CD4-positive, alpha-beta T cell treated with Interleukin-17A for 4 hours (primary cell): ENCODE data around the gene CBFA2T2.

Source experiments
- DNase-seq: peaks from one replicate; pipeline ENCODE4 v3.0.0-alpha.2; 2020; ENCODE audit warnings: mixed read lengths

Gene CBFA2T2

DNA sequence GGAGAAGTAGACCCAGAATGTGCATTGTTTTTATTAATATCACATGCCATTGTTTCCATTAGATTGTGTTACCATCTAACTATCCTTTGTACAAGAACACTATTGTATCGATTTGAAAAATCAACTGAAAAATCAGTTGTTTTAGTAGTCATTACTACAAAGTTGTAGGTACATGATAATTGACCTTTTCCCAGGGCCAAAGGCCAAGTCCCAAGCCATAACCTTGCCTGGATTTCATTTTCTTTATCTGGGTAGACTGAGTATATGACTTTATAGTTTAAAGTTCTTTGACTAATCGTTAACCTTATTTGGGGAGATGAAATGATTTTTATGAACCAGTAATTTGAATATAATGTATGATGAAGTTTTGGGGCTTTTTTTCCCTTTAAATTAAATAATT is 93.2 kb downstream of the CBFA2T2 start:
- no peak for DNase-seq

DNA sequence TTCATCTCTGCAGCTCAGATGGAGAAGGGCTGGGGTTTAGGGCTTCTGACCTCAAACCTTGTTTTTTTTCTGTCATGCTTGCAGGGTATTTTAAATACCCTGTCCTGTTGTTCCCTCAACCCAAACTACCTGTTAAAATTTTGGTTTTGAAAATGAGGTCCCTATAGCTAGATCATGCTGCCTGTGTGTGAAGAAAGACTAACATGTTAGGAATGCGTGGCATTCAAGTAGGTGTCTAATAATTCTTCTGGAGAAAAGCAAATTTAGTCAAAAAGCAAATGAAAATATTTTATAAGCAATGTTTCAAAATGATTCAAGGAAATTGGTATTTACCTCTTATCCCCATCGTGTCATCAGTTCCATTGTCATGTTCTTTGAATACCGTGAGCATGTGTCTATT is 95.1 kb downstream of the CBFA2T2 start:
- no peak for DNase-seq

DNA sequence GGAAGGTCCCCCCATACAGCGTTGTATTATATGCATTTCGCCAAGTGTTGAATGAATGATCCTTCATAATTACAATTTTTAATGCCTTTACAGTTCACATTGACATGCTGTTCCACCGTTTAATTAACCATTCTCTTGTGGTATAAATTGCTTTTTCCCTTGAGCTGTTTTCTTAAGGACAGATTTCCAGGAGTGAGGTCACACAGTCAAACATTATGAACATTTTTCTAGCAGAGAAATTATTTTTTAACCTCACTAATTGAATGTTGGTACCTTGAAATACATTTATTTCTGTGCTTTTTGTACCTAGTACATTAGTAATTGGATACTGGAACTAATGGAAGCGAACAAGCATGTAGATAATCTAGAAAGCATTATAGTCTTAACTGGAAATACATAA is 95.5 kb downstream of the CBFA2T2 start:
- no peak for DNase-seq

DNA sequence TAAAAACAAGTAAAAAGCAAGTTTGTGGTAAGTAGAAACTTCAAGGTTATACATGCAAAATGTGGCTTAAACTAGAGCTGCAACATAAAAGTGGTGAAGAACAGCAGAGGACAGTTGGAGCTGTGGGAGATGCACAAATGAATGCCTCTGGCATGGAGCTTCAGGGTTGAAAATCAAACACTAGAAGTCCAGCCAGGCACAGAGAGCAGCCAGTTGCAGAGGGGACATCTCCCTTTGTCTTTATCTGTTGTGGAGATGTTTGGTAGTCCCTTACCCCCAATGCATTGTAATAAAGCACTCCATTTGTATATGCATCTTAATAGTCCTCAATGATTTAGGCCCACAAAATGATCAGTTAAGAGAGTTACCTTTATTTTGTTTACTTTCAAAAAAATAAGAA is 99.2 kb downstream of the CBFA2T2 start:
- no peak for DNase-seq

DNA sequence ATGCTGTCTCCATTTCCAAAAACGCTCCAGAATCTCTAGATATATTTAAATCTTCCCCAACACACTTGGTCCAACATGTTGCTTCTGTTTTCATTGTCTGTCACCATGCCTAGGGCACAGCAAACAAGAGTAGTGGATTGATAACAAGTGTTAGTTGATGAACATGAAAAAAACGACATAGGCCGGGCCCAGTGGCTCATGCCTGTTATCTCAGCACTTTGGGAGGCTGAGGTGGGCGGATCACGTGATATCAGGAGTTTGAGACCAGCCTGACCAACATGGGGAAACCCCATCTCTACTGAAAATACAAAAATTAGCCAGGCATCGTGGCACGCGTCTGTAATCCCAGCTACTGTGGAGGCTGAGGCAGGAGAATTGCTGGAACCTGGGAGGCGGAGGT is 102.0 kb downstream of the CBFA2T2 start:
- peak; percentile 27 for DNase-seq

DNA sequence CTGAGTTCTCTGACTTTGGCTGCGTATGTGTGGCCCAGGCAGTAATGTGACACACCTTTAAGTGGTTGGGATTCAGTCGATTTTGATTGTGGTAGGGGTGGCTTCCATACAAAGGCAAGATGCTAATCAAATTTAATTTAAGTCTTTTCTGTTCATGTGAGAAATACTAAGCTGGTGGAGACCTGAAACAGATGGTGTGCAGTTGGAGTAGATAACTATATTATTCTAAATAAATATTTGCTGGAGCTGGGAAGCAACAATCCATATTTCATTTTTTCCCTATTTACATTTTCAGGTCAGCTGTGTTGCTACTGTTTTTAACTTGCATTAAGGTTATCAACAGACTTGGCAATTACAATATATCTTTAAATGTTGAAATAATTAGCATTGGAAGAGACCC is 104.8 kb downstream of the CBFA2T2 start:
- DNase-seq, result no peak

DNA sequence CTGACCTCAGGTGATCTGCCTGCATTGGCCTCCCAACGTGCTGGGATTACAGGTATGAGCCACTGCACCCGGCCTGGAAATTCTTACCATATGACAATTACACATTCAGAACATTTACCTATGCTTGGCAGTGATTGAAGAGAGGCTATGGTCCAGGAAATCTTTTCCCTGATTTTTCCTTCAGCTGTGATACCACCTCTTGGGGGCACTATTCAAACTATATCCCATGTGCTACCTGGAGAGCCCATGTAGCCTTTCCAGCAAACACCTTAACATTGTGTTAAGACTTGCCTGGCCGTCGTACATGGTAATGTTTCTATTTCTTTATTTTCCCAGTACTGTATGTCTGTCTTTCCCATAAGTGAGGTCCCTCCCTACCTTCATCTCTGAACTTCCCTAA is 110.5 kb downstream of the CBFA2T2 start:
- no peak for DNase-seq

DNA sequence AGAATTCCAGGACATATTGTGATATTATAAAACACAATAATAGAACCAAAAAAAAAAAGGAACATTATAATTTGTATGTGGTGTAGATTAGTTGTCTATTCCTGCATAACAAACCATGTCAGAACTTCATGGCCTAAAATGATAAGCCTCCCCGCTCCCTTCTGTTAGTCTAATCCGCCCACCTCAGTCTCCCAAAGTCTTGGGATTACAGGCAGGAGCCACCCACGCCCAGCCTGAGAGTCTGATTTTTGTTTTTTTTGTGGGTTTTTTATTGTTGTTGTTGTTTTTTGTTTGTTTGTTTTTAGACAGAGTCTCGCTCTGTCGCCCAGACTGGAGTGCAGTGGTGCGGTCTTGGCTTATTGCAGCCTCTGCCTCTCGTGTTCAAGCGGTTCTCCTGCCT is 111.1 kb downstream of the CBFA2T2 start:
- DNase-seq, result no peak

DNA sequence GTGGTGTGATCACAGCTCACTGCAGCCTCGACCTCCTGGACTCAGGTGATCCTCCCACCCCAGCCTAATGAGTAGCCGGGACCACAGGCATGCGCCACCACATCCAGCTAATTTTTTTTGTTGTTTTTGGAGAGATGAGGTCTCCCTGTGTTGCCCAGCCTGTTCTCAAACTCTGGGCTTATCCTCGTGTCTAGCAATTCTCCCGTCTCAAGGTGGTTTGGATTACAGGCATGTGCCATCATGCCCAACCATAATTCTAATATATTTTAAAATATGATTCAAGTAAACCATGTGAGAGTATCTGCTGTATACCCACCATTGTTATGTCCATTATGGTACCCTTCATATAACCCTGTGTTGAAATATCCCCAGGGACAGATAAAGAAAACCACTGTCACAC is 112.0 kb downstream of the CBFA2T2 start:
- no peak for DNase-seq

DNA sequence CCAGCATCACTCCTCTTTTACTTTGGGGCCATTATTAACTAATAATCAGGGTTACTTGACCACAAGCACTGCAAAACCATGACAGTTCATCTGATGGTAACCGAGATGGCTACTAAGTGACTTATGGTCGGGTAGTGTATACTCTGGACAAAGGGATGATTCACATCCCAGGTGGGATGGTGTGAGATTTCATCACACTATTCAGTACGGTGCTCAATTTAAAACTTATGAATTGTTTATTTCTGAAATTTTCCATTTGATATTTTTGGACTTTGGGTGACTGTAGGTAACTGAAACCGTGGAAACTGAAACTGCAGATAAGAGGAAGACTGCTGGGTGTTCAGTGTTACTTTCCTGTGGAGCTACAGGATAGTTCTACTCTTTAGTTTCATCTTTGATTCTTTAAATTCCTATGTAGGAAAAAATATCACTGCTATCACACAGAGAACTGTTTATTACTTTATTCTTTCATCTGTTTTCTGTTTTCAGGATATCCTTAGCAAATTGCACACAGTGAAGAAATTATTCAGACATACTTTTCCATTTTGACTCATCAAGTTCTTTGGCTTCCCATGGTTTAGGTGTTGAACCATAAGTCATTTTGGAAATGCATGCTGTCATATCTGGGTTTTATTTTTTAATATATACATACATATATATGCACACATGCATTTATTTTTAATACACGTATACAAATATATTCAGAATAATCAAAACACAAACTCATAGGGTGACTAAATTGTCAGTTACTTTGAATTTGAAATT is 113.1 kb downstream of the CBFA2T2 start:
- no peak for DNase-seq

DNA sequence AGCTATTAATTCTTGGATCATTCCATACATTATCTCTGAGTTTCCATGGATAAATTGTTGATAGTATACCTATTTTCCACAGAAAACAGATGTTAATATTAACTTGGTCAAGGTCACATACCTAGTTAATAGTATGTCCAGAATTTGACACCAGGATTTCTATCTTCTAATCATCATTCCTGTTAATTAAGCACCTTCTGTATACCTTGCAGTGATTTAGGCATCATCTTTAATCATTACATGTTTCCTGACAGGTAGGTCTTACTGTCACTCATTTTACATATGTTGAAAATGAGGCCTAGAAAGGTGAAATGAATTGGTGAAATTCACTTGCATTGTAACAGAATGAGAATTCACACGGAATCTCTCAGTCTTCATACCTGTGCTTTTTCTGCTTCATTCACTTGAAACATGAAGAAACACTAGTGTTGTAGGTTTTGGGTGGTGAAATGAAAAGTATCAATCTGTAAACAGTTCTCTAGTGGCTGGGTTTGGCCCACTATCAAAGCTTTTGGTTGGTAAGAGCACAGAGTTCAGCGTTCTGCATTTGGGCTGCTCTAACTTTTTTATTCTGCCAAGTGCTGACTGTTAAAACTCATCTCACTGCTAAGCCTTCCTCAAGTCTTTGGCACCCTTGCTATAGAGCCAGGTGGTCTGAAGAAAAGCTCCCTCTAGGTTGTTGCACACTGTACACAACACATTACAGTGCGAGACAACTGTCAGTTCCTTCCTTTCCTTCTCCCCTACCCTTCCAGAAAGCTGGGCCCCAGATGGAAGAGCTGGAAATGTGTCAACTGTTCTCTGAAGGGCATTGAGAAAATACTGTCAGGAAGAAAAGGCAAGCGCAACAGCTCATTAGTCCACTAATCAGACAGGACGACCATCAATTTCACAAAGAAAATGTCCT is 114.4 kb downstream of the CBFA2T2 start:
- DNase-seq, result no peak

DNA sequence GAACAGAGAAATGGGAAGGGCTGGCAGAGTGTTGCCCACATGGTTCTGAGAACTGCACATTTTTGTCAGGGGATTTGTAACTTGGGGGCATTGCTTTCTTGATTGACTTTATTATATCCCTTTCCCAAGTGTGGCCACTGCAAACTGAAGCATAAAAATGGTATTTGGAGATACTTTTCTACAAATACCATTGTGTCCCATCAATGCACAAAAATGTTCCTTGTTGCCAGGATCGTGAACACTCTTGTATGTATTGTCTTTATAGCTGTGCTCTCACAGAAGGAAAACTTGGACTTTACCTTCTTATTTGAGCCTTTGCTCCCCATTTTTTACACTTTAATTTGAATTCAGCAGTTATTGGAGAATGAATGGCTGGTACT is 115.1 kb downstream of the CBFA2T2 start:
- no peak for DNase-seq

DNA sequence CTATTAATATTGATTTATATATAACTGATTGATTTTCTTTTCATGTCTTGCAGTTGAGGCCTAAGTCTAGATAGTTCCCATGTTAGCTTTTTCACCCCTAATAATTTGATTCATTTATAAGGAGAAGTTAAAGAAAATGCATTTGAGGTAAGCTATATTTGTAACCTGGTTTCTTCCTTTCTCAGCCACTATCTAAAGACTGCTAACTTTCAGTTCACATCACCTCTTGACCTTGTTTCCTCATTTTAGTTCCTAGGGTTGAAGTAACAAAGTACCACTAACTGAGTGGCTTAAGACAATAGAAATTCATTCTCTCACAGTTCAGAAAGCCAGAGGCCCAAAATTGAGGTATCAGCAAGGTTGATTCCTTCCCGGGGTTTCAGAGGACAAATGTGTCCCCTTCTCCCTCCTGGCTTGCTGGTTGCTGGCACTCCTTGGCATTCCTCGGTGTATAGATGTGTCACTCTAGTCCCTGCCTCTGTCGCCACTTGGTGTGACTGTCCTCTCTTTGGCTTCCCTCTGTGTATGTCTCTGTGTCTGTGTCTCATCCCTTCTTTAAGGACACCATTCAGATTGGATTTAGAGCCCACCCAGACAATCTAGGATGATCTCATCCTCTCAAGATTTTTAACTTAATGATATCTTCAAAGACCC is 116.3 kb downstream of the CBFA2T2 start:
- no peak for DNase-seq

DNA sequence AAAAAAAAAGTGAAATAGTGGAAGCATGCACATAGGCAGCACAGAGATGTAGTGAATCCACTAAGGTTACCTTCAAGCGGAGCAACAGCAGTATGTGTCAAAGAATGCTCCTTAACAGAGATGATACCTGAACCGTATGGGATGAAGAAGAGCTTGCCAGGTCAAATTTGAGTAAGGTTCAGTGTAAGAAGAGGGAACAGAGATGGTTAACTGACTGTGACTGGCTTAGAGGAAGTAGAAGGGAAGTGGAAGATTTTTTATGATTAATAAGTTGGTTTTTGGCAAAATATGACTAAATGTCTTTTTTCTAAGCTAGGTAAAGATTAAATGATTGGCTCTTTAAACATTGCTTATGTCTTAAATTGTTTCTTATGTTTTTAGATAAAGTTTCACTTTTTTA is 119.6 kb downstream of the CBFA2T2 start:
- no peak for DNase-seq

DNA sequence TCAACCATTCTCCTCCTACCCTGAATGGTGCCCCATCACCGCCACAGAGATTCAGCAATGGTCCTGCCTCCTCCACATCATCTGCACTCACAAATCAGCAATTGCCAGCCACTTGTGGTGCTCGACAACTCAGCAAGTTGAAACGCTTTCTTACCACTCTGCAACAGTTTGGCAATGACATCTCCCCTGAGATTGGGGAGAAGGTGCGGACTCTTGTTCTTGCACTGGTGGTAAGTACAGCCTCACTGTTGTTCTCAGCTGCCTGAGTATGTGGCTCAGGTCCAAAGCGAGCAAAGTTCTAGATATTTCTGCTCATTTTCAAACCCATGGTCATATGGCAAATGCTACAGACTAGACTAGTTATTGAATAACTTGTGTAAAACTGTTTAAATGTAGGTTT is 121.2 kb downstream of the CBFA2T2 start:
- no peak for DNase-seq

DNA sequence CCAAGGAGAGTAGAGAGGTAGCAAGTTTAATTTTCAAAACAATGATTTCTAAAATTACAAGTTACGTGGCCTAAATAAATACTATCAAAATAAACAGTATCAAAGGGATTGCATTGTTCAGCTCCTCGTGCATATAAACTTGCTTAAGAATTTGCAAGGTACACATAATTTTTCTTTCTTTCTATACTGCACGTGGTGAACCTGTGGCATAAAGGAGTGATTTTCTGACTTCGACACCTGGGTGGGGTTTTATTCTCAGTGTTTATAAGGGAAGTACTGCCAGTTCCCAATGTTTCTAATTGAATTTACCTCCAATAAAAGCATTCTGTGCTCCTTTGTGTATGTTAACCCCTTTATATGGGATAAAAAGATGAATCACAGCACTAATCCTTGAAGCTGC is 122.1 kb downstream of the CBFA2T2 start:
- no peak for DNase-seq

DNA sequence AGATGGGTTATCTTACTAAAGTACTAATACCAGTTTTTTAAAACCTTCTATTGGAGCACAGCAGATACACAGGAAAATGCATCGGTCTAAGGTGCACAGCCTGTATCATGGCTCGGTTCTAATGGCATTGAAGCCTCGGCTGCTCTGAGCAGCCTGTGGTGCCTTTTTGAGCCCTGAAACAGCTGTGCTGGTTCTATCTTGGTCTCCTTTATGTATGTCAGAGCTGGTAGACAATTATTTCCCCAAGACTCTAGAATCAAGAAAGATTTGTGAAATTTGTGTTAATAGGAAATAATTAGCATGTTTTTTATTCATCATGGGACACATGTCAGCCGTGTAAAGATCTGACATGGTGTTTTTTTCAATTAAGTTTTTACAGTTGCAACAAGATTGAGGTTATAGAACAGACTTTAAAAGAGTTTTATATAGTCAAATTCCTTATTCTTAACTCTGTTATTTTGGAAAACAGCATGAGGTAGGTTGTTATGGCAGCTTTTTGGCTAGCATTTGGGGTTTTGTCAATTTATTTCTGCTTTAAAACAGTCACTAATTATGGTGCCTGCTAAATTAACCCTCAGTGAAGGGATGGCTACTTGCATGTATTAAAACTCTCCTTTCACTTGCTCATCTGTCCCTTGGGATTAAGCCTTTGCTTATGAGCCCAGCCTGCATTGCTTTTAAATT is 132.0 kb downstream of the CBFA2T2 start:
- DNase-seq, result no peak

DNA sequence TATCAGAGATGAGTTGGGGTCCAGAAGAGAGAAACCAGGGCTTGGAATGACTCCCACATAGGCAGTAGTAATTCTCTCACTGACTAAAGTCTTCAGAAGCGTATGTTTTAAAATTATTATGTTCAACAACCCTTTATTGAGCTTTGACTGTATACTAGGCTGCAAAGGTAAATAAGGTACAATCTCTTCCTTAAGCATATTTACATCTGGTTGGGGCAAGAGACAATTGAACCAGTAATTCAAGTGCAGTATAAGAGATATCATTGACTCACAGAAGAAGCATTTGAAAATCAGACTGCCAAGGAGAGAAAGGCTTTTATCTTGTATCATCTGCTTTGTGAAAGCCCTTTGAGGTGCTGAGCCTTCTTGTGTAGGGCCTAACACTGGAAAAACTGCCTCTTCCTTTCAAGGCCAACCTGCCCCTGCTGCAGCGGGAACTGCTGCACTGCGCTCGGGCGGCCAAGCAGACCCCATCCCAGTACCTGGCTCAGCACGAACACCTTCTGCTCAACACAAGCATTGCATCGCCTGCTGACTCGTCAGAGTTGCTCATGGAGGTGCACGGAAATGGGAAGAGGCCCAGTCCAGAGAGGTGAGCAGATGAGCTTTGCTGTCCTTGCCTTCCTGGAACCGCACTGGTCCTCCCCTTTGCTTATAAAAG is 132.9 kb downstream of the CBFA2T2 start:
- DNase-seq, result no peak

DNA sequence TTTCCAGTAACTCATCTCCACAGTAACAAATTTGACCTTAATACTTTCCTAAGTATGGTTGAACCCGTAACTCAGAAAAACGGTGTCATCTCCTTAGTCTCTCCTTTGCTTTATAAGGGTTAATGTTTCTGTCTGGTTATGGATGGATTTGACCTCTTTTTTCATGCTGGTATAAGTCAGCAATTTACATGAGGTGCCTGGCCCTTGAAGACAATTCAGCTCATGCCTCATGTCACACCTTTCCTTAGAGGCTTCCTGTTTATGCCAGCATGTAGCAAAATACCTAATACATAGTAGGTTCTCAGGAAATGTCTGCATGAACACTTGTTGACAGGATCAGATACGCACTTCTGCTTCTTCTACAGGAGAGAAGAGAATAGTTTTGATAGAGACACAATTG is 134.5 kb downstream of the CBFA2T2 start:
- DNase-seq, result no peak

DNA sequence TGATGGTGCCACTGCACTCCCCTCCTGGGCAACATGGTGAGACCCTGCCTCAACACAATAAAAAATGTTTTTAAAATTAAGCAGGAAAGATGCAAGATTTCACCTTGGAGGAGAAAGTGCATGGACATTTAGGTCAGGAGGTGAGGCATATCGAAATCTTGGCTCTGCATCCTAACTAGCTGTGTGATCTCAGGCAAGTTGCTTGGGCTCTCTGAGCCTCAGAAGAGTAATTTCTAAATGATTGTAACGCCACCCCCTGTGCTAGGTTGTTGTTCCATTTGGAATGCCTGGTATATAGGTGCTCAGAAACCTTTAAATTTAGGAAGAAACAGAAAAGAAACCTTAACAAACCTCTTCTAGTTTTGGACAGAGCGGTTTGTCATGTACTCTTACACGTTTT is 136.3 kb downstream of the CBFA2T2 start:
- no peak for DNase-seq

DNA sequence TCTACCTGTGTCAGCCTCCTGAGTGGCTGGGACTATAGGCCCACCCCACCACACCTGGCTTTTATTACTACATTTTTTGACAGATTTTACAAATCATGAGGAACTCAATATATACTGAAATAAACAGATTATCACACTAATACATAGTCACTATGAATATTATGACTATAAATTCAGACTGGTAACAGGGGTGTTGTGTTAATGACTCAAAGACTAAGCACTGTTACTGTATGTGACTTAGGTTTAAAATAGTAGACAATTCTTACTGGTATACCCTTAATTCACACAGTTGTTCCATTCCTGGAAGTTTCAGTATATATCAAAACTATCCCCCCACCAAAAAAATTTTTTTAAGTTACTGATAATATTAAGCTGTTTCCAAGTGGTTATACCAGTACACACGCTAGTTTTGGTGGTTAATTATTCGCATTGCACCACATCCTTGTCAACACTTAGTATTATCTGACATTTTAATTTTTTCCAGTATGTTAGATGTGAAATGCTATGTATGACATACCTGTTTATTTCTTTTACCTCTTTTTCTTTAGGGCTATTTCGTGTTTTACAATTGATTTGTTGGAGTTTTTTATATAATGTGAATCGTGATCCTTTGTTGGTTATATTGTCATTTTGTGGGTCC is 137.8 kb downstream of the CBFA2T2 start:
- no peak for DNase-seq

DNA sequence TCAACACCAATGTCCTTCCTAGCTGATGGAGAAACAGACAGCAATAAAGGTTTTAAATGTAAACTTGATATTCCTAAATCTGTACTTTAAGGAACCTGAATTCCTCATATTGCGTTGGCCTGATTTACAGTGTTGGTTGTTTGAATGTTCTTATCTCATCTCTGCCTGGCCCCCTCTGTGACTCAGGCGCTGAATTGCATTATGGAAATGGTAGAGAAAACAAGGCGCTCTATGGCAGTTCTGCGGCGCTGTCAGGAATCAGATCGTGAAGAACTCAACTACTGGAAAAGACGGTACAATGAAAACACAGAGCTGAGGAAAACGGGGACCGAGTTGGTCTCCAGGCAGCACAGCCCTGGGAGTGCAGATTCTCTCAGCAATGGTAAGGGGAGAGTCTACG is 139.6 kb downstream of the CBFA2T2 start:
- no peak for DNase-seq
